SK-N-MC (cell line): ENCODE data around the gene POLR1B.

Experiments used
- EZH2 ChIP-seq: fragments of 200-600 bp; sonication (generic); IDR thresholded peaks from one replicate; pipeline ENCODE4 v1.6.1; 2017; ENCODE audit warnings: antibody characterized with exemption
- POLR2AphosphoS5 ChIP-seq: IDR thresholded peaks from 2 replicates; pipeline ENCODE4 v1.6.1; 2012; ENCODE audit warnings: mild to moderate bottlenecking, low read depth, low read length, borderline replicate concordance

DNA sequence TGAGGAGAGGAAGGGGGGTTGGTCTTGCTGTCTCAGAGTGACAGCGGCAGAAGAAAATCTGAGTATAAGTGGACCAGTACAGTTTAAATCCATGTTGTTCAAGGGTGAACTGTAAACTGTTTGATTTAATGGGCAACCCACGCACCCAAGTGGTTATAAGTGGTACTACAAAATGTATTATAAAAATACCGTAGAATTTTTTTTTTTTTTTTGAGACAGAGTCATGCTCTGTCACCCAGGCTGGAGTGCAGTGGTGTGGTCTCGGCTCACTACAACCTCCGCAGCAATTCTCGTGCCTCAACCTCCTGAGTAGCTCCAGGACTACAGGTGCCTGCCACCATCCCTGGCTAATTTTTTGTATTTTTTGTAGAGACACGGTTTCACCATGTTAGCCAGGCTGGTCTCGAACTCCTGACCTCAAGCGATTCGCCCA lies 40.1 kb downstream of the POLR1B start:
- TF ChIP-seq POLR2AphosphoS5 (no peak), EZH2 (no peak)
